CD4-positive, alpha-beta T cell treated with Interleukin-4 for 4 hours (primary cell): ENCODE data around the gene CASP9.
"Not testable (repeated sequence)": the region's sequence is repeated elsewhere in the genome, so short reads cannot be mapped to it uniquely, and the experiment has no call there.

Source experiments
- DNase-seq: peaks from one replicate; pipeline ENCODE4 v3.0.0-alpha.2; 2020

CASP9 gene

DNA sequence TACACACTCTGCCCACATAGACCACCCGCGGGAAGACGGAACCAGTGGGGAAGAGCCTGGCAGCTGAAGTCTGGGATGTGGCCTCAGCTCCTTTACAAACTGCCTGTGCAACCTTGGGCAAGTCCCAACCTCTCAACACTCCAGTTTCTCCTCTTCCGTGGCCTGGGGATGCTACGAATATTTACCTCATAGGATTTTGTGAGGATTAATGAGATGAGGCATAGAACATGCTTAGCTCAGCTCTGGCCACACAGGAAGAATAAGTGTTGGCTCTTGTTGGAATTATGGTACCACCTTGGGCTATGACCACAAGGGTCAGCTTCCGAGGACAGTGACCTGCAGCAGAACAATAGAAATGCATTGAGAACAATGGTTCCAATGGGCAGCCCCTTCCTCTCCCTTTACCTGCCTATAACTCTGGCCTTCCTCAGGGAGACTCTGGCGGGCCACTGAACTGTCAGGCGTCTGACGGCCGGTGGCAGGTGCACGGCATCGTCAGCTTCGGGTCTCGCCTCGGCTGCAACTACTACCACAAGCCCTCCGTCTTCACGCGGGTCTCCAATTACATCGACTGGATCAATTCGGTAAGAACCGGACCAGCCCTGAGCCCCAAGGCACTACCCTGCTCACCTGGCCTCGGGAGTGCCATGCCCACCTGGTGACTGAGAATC is 56.9 kb downstream of the CASP9 start:
- not testable (repeated sequence) for DNase-seq

DNA sequence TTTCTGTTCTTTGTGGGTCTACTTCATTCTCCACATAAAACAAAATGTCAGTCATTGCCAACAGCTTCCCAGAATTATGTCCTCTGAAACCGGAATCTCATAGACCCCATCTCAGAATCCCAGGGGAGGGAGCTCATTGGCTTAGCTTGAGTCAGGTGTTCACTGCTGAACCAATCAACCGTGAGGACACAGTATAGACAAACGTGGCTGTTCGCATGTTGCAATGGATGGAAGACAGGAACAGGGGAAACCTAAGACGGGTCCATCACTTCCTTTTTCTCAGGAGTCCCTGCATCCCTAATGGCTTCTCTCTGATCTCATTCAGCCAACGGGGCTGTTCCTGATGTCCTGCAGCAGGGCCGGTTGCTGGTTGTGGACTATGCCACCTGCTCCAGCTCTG is 58.3 kb downstream of the CASP9 start:
- no peak for DNase-seq

DNA sequence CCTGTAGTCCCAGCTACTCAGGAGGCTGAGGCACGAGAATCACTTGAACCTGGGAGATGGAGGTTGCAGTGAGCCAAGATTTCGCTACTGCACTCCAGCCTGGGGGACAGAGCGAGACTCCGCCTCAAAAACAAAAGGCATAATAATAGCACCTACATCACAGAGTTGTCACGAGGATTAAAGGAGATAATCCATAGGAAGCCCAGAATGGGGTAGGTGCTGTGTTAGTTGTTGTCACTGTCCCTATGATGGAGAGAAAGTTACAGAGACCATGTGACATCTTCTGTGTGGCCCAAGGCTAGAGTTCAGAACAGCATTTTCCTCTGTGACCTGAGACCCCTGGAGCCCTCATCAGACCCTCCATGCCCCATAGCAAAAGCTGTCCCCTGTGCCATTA is 60.1 kb downstream of the CASP9 start:
- not testable (repeated sequence) for DNase-seq

DNA sequence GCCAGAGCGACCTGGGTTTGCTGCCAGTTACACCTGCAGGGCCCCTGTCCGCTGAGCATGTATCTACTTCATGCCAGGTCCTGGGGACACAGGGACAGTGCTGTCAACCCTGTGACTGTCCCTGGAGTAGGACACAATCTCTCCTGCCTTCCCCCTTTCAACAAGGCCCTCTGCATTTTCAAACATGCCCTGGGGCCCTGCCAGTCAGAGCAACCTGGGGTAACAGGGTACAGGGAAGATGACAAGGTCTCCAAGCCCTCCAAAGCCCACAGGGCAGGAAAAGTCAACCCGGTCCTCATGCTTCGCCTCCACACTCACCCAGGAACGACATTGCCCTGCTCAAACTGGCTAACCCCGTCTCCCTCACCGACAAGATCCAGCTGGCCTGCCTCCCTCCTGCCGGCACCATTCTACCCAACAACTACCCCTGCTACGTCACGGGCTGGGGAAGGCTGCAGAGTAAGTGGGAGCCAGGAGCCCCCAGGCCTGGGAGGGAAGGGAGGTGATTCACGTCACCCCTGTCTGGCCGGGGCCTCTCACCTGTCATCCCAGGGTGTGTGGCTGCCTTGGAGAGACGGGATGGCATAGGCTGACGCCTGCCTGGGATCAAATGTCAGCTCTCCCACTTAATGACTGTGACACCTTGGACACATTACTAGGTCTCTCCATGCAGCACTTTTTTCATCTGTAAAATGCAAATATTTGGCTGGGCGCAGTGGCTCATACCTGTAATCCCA is 60.8 kb downstream of the CASP9 start:
- DNase-seq, result not testable (repeated sequence)

DNA sequence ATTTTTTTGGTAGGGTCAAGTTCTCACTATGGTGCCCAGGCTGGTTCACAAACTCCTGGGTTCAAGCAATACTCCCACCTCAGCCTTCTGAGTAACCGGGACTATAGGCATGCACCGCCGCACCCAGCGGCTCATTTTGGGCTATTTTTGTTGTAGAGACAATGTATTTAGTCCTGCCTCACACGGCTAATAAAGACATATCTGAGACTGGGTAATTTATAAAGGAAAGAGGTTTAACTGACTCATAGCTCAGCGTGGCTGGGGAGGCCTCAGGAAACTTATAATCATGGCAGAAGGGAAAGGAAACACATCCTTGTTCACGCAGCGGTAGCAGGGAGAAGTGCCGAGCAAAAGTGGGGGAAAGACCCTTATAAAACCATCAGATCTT is 63.3 kb downstream of the CASP9 start:
- DNase-seq, result no peak

DNA sequence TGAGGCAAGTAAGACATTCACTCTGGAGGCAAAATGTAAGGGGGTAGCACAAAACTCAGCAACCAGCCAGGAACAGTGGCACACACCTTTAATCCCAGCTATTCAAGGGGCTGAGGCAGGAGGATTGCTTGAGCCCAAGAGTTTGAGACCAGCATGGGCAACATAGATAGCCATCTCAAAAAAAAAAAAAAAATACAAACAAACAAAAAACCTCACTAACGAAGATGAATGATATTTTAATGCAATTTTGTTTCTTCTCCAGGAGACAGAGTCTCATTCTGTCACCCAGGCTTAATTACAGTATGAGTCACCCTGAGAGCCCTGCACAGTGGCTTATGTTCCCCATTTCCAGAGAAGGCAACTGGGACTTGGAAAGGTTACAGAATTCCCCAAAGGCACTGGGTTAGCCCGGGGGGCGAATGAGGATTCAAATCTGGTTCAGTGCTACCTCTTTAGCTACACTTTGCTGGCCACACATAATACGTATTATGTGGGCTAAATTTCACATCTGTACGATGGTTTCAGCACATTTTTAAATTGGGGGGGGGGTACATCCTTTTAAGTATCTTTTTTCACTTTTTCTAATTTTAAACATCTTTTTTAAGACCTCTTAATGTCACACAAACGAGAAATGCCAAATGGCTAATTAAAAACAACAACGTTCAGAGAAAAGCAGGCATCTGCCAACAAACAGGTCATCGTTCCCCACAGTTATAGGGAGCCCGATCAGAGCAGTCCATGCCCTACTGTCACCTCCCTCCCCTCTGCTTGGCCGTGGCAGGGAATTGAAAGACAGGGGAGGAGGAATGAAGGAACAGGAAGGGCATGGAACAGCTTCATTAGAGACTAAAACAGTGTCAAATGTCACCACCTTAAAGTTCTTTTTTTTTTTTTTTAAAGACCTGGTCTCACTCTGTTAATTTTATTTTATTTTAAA is 64.0 kb downstream of the CASP9 start:
- no peak for DNase-seq

DNA sequence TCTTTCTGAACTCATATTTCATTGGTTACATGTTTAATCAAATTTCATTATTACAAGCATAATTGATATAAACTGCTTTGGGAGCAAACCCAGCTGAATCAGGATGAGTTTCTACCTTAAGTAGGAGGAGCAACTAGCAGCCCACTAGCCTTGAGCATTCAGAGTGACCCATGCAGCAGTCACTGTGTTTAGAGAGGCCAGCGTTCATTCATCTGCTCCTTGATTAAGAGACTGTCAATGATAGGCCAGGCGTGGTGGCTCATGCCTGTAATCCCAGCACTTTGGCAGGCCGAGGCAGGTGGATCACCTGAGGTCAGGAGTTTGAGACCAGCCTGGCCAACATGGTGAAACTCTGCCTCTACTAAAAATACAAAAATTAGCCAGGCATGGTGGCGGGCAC is 65.6 kb downstream of the CASP9 start:
- DNase-seq, result not testable (repeated sequence)

DNA sequence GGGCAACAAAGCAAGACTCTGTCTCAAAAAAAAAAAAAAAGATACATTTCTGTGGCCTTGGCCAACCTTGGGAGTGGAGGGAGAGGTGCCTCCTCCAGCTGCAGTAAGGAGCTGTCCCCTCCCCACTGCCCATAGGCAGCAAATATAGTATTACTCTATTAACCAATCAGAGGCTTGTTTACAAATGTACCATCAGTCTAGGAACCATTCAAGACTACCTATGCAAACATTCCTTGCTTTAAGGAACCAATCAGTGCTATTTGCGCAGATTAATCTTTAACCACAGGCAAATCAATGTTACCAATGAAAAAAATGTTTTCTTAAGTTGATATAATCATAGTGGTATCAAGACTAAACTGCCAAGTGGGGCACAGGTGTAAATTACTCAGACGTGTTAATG is 66.4 kb downstream of the CASP9 start:
- DNase-seq, result no peak

DNA sequence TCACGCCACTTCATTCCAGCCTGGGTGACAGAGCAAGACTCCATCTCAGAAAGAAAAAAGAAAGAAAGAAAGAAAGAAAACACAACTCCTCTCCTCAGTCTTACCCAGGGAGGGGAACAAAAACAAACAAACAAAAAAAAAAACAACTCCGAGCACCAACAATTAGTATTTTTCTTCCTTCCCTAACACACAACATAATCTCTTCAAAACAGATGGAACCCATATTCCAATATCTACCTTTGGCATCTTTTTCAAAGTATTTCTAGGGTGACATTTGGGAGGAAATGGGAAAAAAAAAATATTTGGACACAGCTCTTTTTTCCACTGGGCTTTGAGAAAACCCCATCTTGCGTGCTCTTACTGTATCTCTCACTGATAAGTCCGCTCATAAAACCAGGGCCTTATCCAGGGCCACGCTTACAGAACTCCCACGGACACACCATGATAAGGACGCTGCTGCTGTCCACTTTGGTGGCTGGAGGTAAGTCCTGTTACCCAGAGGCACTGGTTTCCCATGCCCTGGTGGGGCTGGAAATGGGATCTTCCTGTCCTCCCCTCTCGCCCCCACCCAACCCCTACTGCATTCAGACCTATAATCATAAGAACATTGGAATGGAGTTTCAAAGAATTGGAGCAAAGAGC is 67.6 kb downstream of the CASP9 start, which contains the start of gene CELA2A:
CELA2A (plus strand) TSS at position 420 of the 642 bp plus-strand sequence; CDS start at position 442, 22 bp downstream.
- no peak for DNase-seq

DNA sequence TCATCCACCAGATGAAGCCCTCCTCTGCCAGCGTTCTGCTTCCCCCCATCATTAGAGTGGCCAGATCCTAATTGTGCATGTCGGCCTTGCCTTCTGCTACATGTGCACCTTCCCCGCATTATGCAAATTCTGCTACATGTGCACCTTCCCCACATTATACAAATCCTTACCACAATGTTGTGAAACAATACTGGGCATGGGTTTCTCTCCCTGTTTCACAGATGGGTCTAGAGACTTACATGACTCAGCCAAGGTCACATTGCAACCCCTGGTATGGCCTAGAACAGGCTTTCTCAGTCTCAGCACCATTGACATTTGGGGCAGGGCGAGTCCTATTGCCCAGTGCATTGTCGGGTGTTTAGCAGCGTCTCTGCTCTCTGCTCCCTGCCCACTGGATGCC is 68.5 kb downstream of the CASP9 start:
- no peak for DNase-seq

DNA sequence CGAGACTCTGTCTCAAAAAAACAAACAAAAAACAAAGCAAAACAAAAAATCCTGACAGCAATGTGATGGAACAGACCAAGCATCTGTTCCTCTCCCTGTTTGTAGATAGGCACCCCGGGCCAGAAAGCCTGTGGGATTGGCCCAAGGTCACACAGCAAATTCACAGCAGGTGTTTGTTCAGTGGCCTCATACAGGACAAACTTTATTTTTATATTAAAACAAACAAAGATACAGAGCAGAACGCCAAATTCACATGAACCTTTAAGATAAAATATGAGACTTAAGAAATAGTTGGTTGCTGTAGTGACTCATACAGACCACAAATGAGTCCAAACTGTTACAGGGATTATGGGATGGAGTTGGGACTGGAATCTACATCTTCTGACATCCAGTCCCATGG is 69.8 kb downstream of the CASP9 start:
- no peak for DNase-seq

DNA sequence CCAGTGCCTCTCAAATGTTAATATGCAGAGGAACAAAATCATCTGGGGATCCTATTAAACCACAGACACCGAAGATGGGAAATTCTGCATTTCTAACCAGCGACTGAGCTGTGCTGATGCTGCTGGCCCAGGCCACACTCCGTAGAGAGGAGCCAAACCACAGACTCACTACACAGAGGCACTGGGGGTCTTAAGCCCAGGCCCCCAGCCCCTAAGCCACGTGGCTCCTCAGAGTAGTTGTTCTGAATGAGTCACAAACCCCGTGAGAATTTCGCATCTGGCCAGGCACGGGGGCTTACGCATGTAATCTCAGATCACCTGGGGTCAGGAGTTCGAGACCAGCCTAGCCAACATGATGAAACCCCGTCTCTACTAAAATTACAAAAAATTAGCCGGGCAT is 70.3 kb downstream of the CASP9 start:
- DNase-seq, result no peak

DNA sequence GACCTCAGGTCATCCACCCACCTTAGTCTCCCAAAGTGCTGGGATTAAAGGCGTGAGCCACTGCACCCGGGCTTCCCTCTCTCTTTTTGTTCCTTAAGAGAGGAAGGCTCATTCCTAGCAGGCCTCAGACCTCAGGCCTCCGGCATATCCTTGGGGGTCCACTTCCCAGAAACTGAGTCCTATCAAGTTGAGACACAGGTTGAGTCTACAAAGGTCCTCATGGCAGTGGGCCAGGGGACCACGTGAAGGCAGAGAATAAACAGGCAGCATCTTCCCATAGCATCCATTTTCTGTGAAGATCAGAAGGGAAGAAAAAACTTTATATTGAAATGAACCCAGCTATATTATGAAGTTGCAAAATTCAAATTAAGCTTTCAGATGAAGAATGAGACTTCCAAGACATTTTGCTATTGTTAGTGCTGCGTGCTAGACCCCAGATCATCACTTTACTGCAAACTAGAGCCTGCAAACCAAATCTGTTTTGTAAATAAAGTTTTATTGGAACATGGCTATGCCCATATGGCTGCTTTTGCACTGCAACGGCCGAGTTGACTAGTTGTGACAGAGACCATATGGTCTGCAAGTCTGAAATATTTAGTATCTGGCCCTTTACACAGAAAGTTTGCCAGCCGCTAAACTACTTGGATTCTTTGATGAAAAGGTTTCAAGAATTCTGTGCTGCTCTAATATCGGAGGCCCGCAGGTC is 71.0 kb downstream of the CASP9 start:
- DNase-seq, result no peak

DNA sequence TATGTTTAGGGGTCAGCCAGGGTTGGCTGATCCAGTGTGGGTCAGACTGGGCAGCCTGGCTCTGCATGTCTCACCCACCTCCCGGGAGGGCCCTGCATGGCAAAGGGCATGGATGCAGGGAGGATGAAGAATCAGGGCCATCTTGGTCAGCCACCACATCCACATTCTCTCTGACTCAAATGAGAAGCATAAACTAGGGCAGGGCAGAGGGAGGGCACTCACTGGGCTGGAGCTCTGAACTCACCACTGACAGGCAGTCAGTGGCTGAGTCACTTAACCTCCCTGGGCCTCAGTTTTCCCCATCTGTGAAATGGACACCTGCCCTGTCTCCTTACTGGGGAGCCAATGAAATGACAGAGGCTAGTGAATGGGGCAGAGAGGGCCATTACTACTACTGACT is 71.8 kb downstream of the CASP9 start:
- DNase-seq, result no peak

DNA sequence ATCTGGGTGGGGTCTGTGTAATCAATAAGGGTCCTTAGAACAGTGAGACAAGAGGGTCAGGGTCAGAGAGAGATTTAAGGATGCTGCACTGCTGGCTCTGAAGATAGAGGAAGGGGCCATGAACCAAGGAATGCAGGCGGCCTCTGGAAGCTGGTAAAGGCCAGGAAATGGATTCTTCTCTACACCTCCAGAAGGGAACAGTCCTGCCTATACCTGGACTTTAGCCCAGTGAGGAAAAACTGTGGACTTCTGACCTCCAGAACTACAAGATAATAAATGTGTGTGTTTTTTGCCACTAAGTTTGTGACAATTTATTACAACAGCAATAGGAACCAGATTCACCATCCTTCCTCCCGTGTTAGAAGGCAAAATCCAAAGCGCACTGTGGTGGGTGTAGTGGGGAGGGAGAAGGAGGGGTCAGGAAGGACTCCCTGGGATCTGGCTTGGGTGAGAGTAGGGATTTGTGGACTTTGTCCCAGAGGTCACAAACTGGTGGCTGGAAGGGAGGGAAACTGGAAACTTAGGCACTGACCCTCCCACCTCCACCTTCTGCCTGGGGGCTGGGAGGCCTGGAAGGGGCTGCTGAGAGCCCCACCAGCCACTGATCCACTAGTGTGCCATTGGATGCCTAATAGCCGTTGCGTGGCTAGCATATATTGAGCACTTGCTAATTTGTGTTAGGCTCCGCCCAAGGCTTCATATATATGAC is 72.8 kb downstream of the CASP9 start:
- no peak for DNase-seq

DNA sequence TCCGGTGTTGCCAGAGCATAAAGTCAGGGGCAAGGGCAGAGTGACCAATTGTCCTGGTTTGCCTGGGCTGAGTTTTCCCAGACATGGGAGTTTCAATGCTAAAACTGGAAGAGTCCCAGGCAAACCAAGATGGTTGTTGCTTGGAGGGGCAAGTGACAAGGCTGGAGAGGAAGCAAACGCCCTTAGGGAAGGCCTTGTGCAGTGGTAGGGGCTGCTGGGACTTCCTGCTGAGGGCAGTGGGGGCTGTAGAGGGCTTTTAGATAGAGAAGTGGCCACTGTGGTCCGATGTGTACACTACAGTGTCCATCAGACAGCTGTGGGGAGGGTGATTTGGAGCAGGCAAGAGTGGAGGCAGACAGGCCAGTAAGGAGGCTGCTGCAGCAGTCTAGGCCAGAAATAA is 74.4 kb downstream of the CASP9 start:
- no peak for DNase-seq

DNA sequence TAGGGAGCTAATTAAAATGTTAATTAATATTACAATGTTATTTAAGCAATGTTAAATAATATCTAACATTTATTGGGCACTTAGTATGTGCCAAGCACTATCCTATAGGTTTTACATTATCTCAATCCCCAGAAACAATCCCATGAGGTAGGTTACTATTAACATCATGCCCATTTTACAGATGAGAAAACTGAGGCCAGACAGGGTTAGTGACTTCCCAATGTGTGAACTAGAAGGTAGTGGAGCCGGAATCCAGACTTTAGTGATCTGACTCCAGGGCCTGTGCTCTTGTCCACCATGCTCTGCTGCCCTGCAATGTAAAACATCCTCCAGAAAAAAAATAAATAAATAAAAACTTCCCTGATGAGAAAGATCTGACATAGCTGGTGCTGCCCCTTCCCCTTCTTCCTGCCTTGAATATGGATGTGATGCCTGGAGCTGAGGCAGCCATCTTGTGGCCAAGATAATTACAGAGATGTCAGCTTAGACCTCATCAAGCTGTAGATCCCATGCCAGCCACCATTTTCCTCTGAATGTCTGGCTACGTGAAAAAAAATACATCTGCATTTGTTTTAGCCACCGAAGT is 75.0 kb downstream of the CASP9 start:
- DNase-seq, result no peak

DNA sequence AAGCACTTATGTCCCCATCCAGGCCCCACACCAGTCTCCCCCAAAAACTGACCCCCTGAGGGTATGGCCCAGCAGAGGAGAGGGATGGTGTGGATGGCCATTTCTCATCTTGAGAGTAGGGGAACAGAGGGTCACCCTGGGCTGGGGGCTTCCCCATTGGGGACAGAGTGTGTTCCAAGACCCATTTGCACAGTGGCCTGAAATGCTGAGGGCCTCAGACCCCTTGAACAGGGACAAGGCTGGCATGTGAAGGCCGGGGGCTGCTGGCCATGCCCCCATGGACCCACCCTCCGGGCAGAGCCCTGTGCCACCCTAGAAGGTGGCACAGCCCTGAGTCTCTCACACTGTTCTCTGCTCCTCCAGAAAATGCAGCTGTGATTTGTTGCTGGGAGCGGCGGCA is 77.8 kb downstream of the CASP9 start:
- no peak for DNase-seq

DNA sequence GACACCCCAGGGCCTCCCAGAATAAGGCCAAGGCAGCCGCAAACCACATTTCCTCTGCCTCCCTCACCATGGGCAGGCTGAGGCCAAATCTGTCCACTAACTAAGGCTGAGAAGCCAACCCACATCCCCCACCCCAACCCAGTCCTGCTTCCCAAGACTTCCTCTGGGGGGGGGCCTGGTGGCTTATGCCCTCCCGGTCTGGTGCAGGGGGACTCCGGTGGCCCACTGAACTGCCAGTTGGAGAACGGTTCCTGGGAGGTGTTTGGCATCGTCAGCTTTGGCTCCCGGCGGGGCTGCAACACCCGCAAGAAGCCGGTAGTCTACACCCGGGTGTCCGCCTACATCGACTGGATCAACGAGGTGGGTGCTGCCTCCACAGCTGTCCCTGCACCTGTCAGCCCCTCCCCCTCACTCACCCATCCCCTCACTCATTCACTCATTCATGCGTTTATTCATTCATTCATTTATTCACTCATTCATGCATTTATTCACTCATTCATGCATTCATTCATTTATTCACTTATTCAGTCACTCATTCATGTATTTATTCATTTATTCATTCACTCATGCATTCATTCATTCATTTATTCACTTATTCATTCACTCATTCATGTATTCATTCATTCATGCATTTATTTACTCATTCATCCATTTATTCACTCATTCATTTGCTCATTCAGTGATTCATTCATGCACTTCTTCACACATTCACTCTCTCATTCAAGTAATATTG is 78.5 kb downstream of the CASP9 start:
- DNase-seq, result no peak
